Embryonic facial prominence (tissue), 1 donor: ENCODE data around the gene VRK3.
A peak's percentile ranks its signal among the peaks of the same experiment; 100 is the strongest.
"Not testable (repeated sequence)": the region's sequence is repeated elsewhere in the genome, so short reads cannot be mapped to it uniquely, and the experiment has no call there.

Source experiments
- DNase-seq: peaks from one replicate; pipeline ENCODE4 v3.0.0-alpha.2; 2016; ENCODE audit errors: extremely low spot score

Gene VRK3, protein sequence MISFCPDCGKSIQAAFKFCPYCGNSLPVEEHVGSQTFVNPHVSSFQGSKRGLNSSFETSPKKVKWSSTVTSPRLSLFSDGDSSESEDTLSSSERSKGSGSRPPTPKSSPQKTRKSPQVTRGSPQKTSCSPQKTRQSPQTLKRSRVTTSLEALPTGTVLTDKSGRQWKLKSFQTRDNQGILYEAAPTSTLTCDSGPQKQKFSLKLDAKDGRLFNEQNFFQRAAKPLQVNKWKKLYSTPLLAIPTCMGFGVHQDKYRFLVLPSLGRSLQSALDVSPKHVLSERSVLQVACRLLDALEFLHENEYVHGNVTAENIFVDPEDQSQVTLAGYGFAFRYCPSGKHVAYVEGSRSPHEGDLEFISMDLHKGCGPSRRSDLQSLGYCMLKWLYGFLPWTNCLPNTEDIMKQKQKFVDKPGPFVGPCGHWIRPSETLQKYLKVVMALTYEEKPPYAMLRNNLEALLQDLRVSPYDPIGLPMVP

DNA sequence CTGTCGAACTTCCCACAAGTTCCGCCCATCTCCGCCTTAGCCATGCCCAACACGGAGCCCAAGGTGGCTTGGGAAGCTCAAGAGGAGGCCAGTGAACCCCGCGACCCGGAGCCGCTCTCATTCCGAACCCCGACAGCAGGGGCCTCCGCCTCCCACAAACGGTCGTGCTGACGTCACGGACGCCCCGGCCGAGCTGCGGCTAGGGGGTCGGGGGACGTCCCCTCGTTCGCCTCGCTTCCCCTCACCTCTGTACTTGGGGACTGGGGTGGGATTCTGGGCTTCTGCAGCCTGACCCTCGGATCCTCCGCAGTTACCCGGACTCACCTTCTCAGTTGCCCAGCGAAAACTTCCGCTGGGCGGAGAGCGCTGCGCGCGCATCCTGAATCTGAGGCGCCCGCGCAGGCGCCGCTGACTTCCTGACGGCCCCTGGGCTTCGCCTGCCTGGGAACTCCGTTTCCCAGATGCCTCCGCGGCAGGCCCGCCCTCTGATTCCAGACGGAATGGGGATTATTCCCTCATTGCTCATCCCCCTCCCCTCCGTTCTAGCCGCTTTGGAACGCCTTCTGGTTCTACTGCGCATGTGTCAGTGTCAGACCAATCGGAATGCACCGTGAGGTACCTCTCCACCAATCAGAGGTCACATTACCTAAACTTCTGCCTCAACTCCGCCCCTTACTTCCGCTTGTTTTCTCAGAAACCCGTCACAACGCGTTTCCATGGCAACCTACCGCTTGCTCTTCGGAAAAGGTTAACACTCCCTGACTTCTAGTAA lies at the start of gene VRK3:
Gene VRK3 (minus strand): TSS at position 351 of the 772 bp plus-strand sequence. CDS start 9,210 bp downstream, outside the sequence.
- DNase-seq: peak; percentile 100

DNA sequence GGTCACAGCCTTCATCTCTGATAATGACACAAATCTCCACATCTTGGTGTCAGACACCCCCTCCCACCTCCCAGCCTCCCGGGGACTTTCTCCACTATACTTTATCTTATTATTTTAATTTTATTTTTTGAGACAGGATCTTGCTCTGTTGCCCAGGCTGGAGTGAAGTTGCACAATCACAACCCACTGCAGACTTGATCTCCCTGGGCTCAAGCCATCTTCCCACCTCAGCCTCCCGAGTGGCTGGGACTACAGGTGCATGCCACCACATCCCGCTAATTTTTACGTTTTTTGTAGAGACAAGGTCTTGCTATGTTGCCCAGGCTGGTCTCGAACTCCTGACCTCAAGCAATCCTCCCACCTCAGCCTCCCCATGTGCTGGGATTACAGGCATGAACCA lies 43.2 kb upstream of the VRK3 start:
- DNase-seq: not testable (repeated sequence)

DNA sequence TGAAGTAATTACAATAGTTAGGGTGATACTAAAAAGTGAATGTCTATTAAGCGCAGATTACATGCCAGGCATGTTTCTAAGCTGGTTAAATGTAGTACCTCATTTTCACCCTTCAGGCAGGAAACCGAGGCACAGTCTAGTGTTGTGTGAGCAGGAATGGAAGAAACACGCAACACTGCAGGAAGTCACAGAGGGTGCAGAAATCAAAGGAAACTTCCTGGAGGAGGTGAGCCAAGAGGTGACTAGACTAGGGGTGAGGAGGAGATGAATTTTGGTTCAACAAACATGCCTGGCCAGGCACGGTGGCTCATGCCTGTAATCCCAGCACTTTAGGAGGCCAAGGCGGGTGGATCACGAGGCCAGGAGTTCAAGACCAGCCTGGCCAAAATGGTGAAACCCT lies 42.4 kb upstream of the VRK3 start:
- no peak for DNase-seq

DNA sequence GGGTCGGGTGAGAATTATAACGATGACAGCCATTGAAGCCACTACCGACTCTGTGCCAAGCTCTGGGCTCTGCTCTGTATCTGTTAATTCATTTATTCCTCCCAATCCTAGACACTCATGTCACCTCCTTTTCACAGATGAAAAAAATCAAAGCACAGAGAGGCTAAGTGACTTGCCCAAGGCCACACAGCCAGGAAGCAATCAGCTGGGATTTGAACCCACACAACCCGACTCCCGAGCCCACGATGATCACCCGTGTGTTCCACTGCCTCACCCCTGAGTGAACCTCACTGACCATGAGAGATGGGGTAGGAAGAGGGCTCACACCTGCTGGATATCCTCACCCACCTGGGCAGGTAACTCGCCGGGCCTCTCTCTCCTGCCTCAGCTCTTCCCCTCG lies 40.8 kb upstream of the VRK3 start:
- DNase-seq: no peak

DNA sequence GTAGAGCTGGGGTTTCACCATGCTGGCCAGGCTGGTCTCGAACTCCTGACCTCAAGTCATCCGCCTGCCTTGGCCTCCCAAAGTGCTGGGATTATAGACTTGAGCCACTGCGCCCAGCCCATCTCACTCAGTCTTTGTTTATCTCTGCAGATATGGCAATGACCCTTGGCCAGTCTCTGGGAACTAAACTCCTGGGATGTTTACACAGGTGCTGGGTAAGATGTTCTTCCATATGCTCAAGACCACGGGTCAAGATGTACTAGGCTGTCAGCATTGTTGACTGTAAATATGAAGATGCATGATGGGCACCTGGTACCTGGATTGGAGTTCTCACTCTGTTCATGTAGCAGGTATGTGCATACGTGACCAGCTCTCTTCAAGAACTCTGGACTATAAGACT lies 36.5 kb upstream of the VRK3 start:
- DNase-seq: no peak

DNA sequence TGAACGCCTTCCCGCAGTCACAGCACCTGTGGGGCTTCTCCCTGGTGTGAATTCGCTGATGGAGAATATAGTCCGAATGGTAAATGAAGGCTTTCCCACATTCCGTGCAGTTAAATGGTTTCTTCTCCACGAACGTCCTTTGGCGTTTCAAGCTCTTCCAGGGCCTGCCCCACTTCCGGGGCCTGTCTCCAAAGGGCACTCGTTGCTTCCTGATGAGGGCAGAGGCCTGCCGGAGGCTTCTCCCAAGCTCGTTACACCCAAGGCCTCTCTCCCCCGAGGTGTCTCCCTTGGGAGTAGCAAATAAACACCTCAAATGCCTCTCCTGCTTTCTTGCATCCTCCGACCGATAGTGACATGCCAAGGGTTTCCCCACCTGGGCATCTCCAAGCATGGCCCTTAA lies 34.9 kb upstream of the VRK3 start:
- no peak for DNase-seq

DNA sequence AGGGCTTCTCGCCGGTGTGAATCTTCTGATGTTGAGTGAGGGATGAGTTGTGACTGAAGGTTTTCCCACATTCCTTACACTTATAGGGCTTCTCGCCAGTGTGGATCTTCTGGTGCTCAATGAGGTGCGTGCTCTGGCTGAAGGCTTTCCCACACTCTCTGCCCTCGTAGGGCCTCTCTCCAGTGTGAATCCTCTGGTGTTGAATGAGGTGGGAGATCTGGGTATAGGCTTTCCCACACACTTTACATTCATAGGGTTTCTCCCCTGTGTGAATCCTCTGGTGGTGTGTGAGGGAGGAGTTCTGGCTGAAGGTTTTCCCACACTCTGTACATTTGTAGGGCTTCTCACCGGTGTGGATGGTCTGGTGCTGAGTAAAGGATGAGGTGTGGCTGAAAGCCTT lies 33.9 kb upstream of the VRK3 start:
- DNase-seq: no peak

DNA sequence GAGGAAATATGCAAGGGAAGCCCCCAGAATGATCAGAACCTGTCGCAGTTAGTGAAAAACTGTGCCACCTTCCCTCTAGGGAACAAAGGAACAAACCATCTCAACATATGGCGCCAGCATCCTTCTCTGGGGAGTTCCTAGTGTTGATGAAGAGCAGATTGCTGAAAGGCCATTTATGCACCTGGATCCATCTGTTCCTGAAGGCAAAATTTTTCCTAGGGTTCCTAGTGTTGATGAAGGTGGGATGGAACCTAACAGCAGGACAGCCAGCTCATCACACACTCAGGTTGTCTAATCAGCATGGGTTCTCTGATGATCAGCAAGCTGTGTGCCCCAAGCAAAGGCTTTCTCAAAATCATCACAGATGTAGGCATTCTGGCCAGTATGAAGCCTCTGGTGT lies 33.3 kb upstream of the VRK3 start:
- no peak for DNase-seq

DNA sequence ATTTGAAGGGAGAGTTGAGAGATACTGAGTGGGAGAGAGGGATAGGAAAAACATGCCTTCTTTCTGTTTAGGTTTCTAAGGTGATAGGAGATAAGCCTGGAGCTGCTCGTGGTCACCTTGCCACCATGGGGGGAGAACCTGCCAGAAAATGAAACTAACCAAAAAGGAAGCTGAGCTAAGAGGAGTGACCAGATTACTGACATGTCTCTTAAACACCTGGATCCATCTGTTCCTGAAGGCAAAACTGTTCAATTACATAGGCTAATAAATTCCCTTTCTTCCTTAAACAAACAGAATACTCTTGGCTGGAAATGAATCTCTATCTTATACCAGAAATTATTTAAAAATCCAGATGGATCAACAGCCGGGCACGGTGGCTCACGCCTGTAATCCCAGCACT lies 27.9 kb upstream of the VRK3 start:
- no peak for DNase-seq

DNA sequence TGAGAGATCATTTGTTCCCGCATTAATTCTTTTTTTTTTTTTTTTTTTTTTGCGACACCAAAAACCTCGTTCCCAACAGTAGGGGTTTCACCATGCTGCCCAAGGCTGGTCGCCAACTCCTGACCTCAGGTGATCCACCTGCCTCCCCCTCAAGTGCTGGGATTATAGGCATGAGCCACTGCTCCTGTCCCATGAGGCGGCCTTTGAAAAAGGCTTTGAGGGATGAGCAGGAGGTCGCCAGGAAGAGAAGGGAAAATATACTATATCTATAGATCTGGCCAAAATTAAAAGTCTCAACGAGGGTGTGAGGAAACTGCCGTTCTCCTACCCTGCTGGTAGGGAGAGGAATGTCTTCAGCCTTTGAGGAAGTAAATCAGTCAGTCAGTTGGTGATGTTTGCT lies 26.8 kb upstream of the VRK3 start:
- no peak for DNase-seq

DNA sequence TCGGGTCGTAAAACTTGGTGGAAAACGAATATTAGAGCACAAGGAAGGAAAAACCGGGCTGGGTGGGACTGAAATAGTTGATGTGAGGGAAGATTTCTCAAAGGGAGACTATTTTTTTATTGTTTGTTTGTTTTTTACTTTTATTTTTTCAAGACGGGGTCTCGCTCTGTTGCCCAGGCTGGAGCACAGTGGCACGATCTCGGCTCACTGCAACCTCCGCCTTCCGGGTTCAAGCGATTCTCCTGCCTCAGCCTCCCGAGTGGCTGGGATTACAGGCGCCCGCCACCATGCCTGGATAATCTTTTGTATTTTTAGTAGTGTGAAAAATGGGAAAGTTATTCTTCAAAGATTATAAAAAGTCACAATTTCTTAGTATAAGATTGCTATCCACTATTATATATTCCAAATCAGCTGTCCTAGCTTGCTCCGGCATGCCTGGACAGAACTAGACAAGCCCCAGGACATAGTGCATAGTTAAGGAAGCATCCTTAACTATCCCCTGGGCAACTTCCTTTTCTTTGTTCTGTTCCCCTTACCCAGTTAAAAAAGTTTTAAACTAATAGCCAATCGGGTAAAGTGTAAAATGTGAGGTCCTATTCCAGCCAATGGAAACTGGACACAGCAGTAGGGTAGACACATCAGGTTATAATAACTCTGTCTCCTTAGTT lies 26.2 kb upstream of the VRK3 start:
- DNase-seq: not testable (repeated sequence)

DNA sequence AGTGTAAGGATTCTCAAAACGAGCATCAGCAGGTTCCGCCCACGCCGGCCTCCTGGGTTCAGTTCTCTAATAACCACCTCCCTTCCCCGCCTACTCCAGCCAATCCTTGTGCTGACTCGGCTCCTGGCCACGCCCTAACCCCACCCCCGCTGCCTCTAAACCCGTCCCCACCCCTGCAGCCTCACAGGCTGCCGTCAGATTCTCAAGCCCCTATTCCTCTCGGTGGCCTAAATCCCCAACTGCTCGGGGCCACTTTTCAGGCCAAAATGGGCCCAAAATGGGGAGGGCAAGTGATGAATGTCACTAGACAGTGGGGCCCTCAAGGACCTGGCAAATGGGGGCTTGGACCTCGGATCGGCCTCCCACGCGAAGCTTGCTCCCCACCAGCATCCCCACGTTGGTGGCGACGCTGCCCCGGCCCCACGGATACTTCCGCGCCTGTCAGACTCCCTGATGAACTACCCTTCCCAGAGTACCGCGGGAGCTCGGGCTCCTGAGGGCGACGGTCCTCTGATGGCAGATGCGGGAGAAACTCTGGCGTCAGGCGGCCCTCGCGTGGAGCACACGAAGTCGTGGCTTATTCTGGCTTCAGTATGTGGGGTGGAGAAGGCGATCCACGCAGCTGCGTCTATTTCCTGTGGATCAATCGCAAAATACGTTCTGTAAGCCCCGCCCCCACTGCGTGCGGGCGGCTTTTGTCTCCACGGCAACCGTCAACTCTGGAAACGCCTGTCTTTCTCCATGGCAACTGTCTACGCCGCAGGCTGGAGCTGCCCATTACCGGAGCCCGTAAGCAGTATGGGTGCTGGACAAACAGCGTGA lies 25.4 kb upstream of the VRK3 start:
- no peak for DNase-seq

DNA sequence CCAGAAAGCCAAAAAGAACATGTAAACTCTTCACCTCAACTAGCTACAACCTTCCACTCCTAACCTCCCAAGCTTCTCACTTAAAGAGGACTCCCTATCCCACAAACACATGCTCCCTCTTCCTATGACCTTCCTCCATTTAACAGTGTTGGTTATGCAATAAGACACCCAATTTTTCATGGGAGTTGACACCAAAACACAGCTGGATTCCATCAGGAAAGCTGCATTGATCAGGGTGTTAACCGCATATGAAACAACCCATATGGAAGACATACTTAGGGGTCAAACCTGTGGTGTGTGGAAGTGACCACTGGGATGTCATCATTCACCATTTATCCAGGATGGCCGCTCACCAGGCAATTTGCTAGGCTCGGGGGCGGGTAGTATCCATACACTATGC lies 22.5 kb upstream of the VRK3 start:
- no peak for DNase-seq

DNA sequence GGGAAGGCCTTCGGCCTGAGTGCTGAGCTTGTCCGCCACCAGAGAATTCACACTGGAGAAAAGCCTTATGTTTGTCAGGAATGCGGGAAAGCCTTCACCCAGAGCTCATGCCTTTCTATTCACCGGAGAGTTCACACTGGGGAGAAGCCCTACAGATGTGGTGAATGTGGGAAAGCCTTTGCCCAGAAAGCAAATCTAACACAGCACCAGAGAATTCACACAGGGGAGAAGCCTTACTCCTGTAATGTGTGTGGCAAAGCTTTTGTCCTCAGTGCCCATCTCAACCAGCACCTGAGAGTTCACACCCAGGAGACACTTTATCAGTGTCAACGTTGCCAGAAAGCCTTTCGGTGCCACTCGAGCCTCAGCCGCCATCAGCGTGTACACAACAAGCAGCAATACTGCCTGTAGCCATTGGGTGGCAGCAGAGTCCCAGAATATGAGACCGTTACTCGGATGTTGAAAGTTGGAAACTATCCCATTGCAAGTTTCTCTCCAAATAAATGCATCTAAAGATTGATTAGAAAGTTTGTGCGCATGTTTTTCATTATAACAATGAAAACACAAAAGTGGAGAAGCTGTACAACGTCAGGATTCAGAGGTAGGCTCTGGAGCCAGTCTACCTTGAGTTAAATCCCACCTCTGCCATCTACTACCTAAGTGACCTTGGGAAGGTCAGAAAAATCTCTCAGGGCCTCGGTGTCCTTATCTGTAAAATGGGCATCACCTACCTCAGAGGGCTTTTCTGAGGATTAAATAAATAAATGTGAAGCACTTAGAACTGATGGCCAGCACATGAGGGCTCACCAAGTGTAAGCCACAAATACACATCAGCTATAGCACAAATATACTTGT lies 21.7 kb upstream of the VRK3 start:
- no peak for DNase-seq

DNA sequence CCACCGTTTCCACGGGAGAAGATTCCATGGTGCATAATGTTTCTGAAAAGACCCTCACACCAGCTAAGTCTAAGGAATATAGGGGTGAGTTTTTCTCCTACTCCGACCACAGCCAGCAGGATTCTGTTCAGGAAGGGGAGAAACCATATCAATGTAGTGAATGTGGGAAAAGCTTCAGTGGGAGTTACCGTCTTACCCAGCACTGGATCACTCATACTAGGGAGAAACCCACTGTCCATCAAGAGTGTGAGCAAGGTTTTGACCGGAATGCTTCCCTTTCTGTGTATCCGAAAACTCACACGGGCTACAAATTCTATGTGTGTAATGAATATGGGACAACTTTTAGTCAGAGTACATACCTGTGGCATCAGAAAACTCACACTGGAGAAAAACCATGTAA lies 19.8 kb upstream of the VRK3 start:
- no peak for DNase-seq

DNA sequence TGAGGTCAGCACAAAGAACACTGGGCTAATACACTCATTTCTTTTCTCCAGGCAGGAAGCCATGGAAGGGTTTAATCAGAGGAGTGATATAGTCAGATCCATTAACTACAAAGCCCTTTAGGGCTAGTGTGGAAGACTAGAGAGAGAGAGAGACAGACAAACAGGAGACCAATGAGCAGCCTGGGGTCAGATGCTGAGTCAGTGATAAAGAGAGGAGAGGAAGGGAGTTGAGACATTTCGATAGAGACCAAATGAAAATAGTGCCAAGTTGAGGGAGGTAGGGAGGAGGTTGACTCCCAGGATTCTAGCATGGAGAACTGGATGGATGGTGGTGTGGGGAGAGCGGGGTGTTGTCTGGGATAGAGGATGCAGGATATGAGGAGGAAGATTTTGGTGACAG lies 18.8 kb upstream of the VRK3 start:
- no peak for DNase-seq

DNA sequence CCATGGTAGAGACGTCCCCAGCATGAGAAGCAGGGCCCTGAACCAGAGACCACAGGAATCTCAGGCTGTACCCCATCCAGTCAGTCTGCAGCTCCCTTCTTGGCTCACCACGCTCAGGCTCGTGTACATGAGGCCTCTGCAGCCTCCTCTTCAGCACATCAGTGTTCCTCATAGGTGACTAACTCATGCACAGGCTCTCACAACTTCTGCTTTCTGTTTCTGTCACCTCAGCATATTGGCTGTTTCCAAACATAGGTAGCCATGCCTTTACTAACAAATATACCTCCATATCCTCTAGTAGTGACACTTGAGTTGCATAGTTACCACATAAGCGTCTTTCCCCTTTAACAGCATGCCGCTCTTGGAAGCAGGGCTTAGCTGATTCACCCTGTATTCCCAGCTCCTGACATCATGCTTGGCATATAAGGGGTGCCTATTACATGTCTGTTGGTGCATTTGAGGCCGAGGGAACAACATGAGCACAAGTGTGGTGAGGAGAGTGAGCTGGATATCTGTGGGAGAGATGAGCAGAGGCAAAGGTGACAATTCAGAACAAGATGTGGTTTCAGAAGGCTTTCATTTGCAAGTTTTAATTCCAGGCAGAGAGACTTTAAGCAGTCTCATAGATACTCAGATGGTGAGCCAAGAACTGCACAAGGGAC lies 17.3 kb upstream of the VRK3 start:
- no peak for DNase-seq

DNA sequence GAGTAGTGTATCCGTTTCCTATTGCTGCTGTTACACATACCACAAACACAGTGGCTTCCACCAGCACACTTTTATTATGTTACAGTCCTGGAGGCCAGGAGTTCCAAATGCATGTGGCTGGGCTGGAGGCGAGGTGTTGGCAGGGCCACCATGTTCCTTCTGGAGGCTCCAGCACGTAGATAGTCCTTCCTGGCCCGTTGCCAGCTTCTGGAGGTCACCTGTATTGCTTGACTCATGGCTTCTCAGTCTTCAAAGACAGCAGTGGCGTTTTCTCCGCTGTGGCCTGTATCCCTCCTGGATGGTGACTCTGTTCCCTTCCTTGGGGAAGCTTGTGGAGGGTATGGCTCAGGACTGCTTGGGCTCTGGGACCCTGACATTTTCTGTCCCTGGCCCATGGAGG lies 15.8 kb upstream of the VRK3 start:
- no peak for DNase-seq

DNA sequence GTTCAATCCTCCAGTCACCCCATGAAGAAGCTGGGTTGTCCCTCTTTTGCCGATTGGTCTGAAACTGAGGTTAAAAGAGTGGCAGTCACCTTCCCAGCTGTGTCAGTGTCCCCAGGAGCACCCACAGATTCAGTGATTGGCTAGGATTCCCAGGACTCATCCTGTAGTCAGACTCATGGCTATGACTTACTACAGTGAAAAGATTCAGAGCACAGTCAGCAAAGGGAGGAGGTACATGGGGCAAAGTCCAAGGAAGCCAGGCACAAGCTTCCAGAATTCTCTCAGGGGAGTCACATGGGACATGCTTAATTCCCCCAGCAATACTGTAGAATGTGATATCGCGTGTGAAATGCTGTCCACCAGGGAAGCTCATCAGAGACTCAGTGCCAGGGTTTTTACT lies 14.8 kb upstream of the VRK3 start:
- no peak for DNase-seq

DNA sequence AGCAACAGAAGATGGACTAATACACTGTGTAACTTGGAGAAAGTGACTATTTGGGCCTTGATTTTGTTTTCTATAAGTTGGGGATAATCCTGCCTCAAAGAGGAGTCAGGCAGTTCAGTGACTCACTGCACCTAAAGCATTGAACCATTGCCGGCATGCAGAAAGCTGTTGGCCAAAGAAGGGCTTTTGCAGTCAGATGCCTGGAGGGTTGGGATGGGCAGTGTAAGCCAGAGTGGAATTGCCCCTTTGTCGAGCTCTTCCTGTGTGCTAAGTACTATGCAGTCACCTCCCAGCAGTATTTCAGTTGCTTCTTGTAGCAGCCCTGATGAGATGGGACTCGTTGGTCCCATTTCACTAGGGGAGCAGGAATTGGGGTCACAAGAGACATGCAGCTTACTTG lies 11.7 kb upstream of the VRK3 start:
- no peak for DNase-seq
